ENCODE results near the gene PIP4K2A.
A peak's percentile ranks its signal among the peaks of the same experiment; 100 is the strongest.
"Not testable (repeated sequence)": the region's sequence is repeated elsewhere in the genome, so short reads cannot be mapped to it uniquely, and the experiment has no call there.

PIP4K2A gene

GRCh38 chr10:22693860-22694259, 20.5 kb downstream of the PIP4K2A start:
- Histone ChIP-seq H3K36me3 (ENCODE audit: insufficient read depth, low read length) (no peaks in the 10 kb centered on the region), H3K79me2 (ENCODE audit: control insufficient read depth, insufficient read depth, low read length, unreplicated experiment) (peaks cover 70% of the 10 kb centered on the region), H2AFZ (ENCODE audit: low read length, unreplicated experiment) (no peak overlapping the region), H3K4me3 (ENCODE audit: low read depth, low read length) (no peak overlapping the region; the same call in 1 of the 2 replicates), H3K27me3 (ENCODE audit: insufficient read depth, low read length) (no peaks in the 10 kb centered on the region), H3K27ac (ENCODE audit: low read depth, low read length) (no peak overlapping the region; the same call in 1 of the 2 replicates), H3K4me1 (ENCODE audit: control insufficient read depth, insufficient read depth, low read length, unreplicated experiment) (peaks cover 26% of the 10 kb centered on the region)

GRCh38 chr10:22693371-22693784, 21.0 kb downstream of the PIP4K2A start:
- H3K4me3 ChIP-seq (ENCODE audit: low read depth, low read length) = peak overlapping the region; percentile 19; the same call in 1 of the 2 replicates
- peak overlapping the region; percentile 40 for H2AFZ ChIP-seq (ENCODE audit: low read length, unreplicated experiment)
- no peaks in the 10 kb centered on the region for H3K36me3 ChIP-seq (ENCODE audit: insufficient read depth, low read length)
- peaks cover 75% of the 10 kb centered on the region for H3K79me2 ChIP-seq (ENCODE audit: control insufficient read depth, insufficient read depth, low read length, unreplicated experiment)
- no peaks in the 10 kb centered on the region for H3K27me3 ChIP-seq (ENCODE audit: insufficient read depth, low read length)
- peaks cover 26% of the 10 kb centered on the region for H3K4me1 ChIP-seq (ENCODE audit: control insufficient read depth, insufficient read depth, low read length, unreplicated experiment)
- H3K27ac ChIP-seq (ENCODE audit: low read depth, low read length) = peak overlapping the region; percentile 43; the same call in 1 of the 2 replicates

- not testable (repeated sequence) for H3K27me3 ChIP-seq (ENCODE audit: insufficient read depth, low read length); H3K4me3 ChIP-seq (ENCODE audit: low read depth, low read length); H3K36me3 ChIP-seq (ENCODE audit: insufficient read depth, low read length); H2AFZ ChIP-seq (ENCODE audit: low read length, unreplicated experiment); H3K27ac ChIP-seq (ENCODE audit: low read depth, low read length)
- peaks cover 69% of the 10 kb centered on the region for H3K79me2 ChIP-seq (ENCODE audit: control insufficient read depth, insufficient read depth, low read length, unreplicated experiment)
- H3K4me1 ChIP-seq (ENCODE audit: control insufficient read depth, insufficient read depth, low read length, unreplicated experiment) = peaks cover 26% of the 10 kb centered on the region
These were observed 22.3 kb downstream of the PIP4K2A start for GRCh38 chr10:22692119-22692518.

DNA sequence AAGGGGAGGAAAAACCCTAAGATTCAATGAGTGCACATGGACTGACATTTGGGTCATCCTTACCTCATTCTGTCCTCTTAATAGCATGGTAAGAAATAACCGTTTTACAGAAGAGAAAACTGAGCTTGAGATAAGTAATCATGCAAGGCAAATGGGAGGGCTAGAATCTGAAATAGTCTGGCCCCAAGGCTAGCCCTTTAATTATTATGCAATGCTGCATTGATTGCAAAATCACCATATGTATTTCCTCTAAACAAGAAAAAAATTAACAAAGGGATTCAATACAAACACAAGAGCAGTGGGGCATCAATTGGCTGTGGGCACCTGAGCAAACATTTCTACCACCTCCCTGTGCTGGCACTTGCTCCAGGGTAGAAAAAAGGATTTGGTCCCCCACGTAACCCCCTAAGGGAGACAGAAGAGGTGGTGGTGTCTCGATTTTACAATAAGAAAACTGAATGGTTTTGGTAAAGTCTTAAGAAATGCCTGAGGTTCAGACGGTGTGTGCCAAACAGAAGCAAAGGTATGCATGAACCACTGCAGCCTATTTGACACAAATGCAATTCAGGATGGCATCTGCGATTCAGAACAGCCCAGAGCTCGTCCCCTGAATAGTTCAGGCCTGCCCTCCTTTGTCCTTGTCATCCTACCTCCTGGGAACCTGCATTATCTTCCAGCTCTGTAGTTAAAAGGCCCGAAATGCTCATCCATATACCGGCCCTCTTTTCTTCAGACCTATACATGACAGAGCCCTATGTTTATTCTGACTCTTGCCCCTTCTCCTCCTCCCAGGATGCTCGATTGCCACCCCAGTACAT, 23.6 kb downstream of the PIP4K2A start:
- Histone ChIP-seq H3K4me1 (ENCODE audit: control insufficient read depth, insufficient read depth, low read length, unreplicated experiment) (peaks cover 26% of the 10 kb centered on the region), H3K27ac (ENCODE audit: low read depth, low read length) (no peak overlapping the region), H2AFZ (ENCODE audit: low read length, unreplicated experiment) (no peak overlapping the region), H3K36me3 (ENCODE audit: insufficient read depth, low read length) (no peaks in the 10 kb centered on the region), H3K79me2 (ENCODE audit: control insufficient read depth, insufficient read depth, low read length, unreplicated experiment) (peaks cover 62% of the 10 kb centered on the region), H3K27me3 (ENCODE audit: insufficient read depth, low read length) (no peaks in the 10 kb centered on the region), H3K4me3 (ENCODE audit: low read depth, low read length) (no peak overlapping the region)

DNA sequence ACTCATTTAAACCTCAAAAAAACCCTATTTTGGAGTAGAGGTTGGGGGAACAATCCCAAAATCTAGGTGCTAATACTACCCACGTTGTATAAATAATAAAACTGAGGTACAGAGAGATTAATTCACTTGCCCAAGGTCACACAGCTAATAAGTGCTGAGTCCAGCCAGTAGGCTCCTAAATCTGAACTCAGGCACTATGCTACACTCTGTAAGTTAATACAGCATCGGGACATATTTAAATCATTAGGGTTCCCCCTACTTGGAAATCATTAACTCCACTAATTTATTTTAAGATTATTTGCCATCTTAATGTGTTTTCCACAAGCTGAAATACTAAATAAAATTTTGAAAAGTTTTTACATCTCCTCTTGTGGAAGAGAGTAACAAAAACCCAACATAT, 24.2 kb downstream of the PIP4K2A start:
- Histone ChIP-seq H2AFZ (ENCODE audit: low read length, unreplicated experiment) (no peak overlapping the region), H3K4me3 (ENCODE audit: low read depth, low read length) (no peak overlapping the region), H3K27me3 (ENCODE audit: insufficient read depth, low read length) (no peaks in the 10 kb centered on the region), H3K4me1 (ENCODE audit: control insufficient read depth, insufficient read depth, low read length, unreplicated experiment) (peaks cover 26% of the 10 kb centered on the region), H3K27ac (ENCODE audit: low read depth, low read length) (no peak overlapping the region), H3K36me3 (ENCODE audit: insufficient read depth, low read length) (no peaks in the 10 kb centered on the region), H3K79me2 (ENCODE audit: control insufficient read depth, insufficient read depth, low read length, unreplicated experiment) (peaks cover 56% of the 10 kb centered on the region)

DNA sequence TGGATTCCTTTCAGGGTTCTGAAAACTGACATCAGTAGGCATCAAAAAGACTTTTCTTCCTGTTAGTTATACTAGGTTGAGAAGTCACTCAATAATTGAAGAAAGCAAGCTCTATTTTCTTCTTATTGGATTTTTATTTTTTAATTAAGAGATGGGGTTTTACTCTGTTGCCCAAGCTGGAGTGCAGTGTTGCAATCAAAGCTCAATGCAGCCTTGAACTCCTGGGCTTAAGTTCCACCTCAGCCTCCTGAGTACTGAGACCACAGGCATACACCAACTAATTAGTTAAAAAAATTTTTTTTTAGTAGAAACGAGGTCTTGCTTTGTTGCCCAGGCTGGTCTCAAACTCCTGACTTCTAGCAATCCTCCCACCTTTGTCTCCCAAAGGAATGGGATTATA, 28.0 kb downstream of the PIP4K2A start:
- H3K27ac ChIP-seq (ENCODE audit: low read depth, low read length) = no peak overlapping the region
- H3K27me3 ChIP-seq (ENCODE audit: insufficient read depth, low read length) = no peaks in the 10 kb centered on the region
- H3K79me2 ChIP-seq (ENCODE audit: control insufficient read depth, insufficient read depth, low read length, unreplicated experiment) = peaks cover 58% of the 10 kb centered on the region
- H2AFZ ChIP-seq (ENCODE audit: low read length, unreplicated experiment) = no peak overlapping the region
- H3K4me3 ChIP-seq (ENCODE audit: low read depth, low read length) = no peak overlapping the region
- no peaks in the 10 kb centered on the region for H3K36me3 ChIP-seq (ENCODE audit: insufficient read depth, low read length)
- H3K4me1 ChIP-seq (ENCODE audit: control insufficient read depth, insufficient read depth, low read length, unreplicated experiment) = peaks cover 36% of the 10 kb centered on the region

DNA sequence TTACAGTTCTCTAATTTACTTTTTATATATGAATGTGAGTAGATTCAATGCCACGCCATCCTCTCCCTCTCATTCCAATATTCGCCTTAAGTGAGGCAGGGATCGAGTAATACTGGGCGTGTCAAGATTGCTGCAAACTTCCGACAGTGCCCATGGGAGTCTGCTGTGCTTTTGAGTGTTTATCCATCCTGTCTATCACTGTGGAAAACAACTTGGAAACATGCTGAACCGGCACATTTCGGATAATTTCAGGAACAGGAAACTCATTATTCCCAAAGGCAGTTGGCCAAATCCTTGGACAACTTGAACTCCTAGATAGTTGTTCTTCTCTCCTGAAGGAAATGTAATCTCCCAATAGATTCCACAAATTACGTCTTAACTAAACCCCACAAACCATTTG, 28.5 kb downstream of the PIP4K2A start:
- H3K4me1 ChIP-seq (ENCODE audit: control insufficient read depth, insufficient read depth, low read length, unreplicated experiment) = peaks cover 35% of the 10 kb centered on the region
- no peaks in the 10 kb centered on the region for H3K36me3 ChIP-seq (ENCODE audit: insufficient read depth, low read length)
- no peak overlapping the region for H2AFZ ChIP-seq (ENCODE audit: low read length, unreplicated experiment)
- no peaks in the 10 kb centered on the region for H3K27me3 ChIP-seq (ENCODE audit: insufficient read depth, low read length)
- no peak overlapping the region for H3K4me3 ChIP-seq (ENCODE audit: low read depth, low read length)
- no peak overlapping the region for H3K27ac ChIP-seq (ENCODE audit: low read depth, low read length)
- H3K79me2 ChIP-seq (ENCODE audit: control insufficient read depth, insufficient read depth, low read length, unreplicated experiment) = peaks cover 59% of the 10 kb centered on the region

GRCh38 chr10:22684699-22685098, 29.7 kb downstream of the PIP4K2A start:
- H3K36me3 ChIP-seq (ENCODE audit: insufficient read depth, low read length) = no peaks in the 10 kb centered on the region
- peaks cover 27% of the 10 kb centered on the region for H3K4me1 ChIP-seq (ENCODE audit: control insufficient read depth, insufficient read depth, low read length, unreplicated experiment)
- H3K27me3 ChIP-seq (ENCODE audit: insufficient read depth, low read length) = no peaks in the 10 kb centered on the region
- H2AFZ ChIP-seq (ENCODE audit: low read length, unreplicated experiment) = no peak overlapping the region
- H3K79me2 ChIP-seq (ENCODE audit: control insufficient read depth, insufficient read depth, low read length, unreplicated experiment) = peaks cover 54% of the 10 kb centered on the region
- no peak overlapping the region for H3K4me3 ChIP-seq (ENCODE audit: low read depth, low read length)
- no peak overlapping the region for H3K27ac ChIP-seq (ENCODE audit: low read depth, low read length)

GRCh38 chr10:22683140-22683389, 31.3 kb downstream of the PIP4K2A start:
- Histone ChIP-seq H3K4me3 (ENCODE audit: low read depth, low read length) (no peak overlapping the region), H3K36me3 (ENCODE audit: insufficient read depth, low read length) (no peaks in the 10 kb centered on the region), H3K27ac (ENCODE audit: low read depth, low read length) (peak overlapping the region; percentile 94; the same call in 1 of the 2 replicates), H3K79me2 (ENCODE audit: control insufficient read depth, insufficient read depth, low read length, unreplicated experiment) (peaks cover 49% of the 10 kb centered on the region), H2AFZ (ENCODE audit: low read length, unreplicated experiment) (no peak overlapping the region), H3K27me3 (ENCODE audit: insufficient read depth, low read length) (no peaks in the 10 kb centered on the region), H3K4me1 (ENCODE audit: control insufficient read depth, insufficient read depth, low read length, unreplicated experiment) (peaks cover 27% of the 10 kb centered on the region)

GRCh38 chr10:22682237-22683139, 31.9 kb downstream of the PIP4K2A start:
- no peak overlapping the region for H3K4me3 ChIP-seq (ENCODE audit: low read depth, low read length)
- peak overlapping the region; percentile 94 for H3K27ac ChIP-seq (ENCODE audit: low read depth, low read length)

More at GRCh38 chr10:22682237-22683139, 31.9 kb downstream of the PIP4K2A start:
- H3K79me2 ChIP-seq (ENCODE audit: control insufficient read depth, insufficient read depth, low read length, unreplicated experiment) = peaks cover 49% of the 10 kb centered on the region
- H3K27me3 ChIP-seq (ENCODE audit: insufficient read depth, low read length) = no peaks in the 10 kb centered on the region
- H3K4me1 ChIP-seq (ENCODE audit: control insufficient read depth, insufficient read depth, low read length, unreplicated experiment) = peaks cover 27% of the 10 kb centered on the region
- H2AFZ ChIP-seq (ENCODE audit: low read length, unreplicated experiment) = no peak overlapping the region
- H3K36me3 ChIP-seq (ENCODE audit: insufficient read depth, low read length) = no peaks in the 10 kb centered on the region

All from ACC112 (cell line).